H1 (cell line): Measurements from ENCODE around the gene KIAA0586.

Experiments used
- MAFK ChIP-seq: IDR thresholded peaks from 2 replicates; pipeline ENCODE4 v1.6.1; 2012; ENCODE audit warnings: low read depth, mild to moderate bottlenecking, improper control_type of control experiment, low read length
- POLR2AphosphoS5 ChIP-seq: IDR thresholded peaks from 2 replicates; pipeline ENCODE4 v1.6.1; 2011; ENCODE audit warnings: low read depth, low read length
- RAD21 ChIP-seq, 2 experiments: IDR thresholded peaks in 1 of 2; conservative IDR thresholded peaks in 1 of 2; 2 replicates each; pipeline ENCODE4 v1.6.1; 2011; ENCODE audit warnings: low read depth in 2 of 2, low read length in 2 of 2, improper control_type of control experiment in 1 of 2, inconsistent platforms in 1 of 2, mild to moderate bottlenecking in 1 of 2, moderate library complexity in 1 of 2

- TF ChIP-seq RAD21 (IDR thresholded peaks at IDR 0.05 in 1 of 2, conservative IDR thresholded peaks at IDR 0.05 in 1 of 2; ENCODE audit: low read depth in 2 of 2, low read length in 2 of 2) (no peak), MAFK (no peak), POLR2AphosphoS5 (no peak)
These were observed 11.6 kb upstream of the KIAA0586 start for GRCh38 chr14:58415636-58416547.
